A549 (cell line): ENCODE results near the gene BET1L. TPM values are rescaled to one million over a fixed set of nuclear protein-coding genes. Genes with fewer than 3 reads are reported as not detected.

Experiments
- ATAC-seq, 2 experiments: fragments of 200-7000 bp in 1 of 2; fragments of >200 bp in 1 of 2; cut with Nextera tagmentation in 1 of 2; cut with Tn5 transposase in 1 of 2; 3 replicates each; pipeline versions ENCODE4 v1.8.0 to v1.9.1; 2018 to 2020; ENCODE audit warnings: mild to moderate bottlenecking in 1 of 2, moderate library complexity in 1 of 2
- CTCF ChIA-PET: fragments of 300-600 bp; sonication (Branson Sonifier 250); formaldehyde crosslinking; extraction: SDS; loops from one replicate; lab custom pipeline; 2021; ENCODE audit warnings: antibody characterized with exemption, inconsistent platforms; lab: Yijun Ruan, JAX
- POLR2A ChIA-PET: fragments of 350-600 bp; formaldehyde crosslinking; extraction: SDS; loops from one replicate; lab custom pipeline; 2021; ENCODE audit warnings: antibody characterized with exemption, inconsistent platforms; lab: Yijun Ruan, JAX
- DNase-seq, 2 experiments: peaks; one replicate each; pipeline versions ENCODE4 v3.0.0 to v3.0.0-alpha.2; 2011 to 2016; ENCODE audit warnings: low read depth in 1 of 2, low spot score in 1 of 2
- FAIRE-seq: peaks from 2 replicates; lab custom pipeline; 2011; peaks lifted over from hg19 to GRCh38; lab: Jason Lieb, UNC
- H3K27ac ChIP-seq, 2 experiments: fragments of >200 bp; sonication (Bioruptor Twin); formaldehyde crosslinking; 3 replicates each; pipeline ENCODE4 v1.5.1; 2016 to 2017
- H3K4me1 ChIP-seq: fragments of >200 bp; sonication (Bioruptor Twin); formaldehyde crosslinking; 3 replicates; pipeline ENCODE4 v1.6.1; 2016
- H3K4me2 ChIP-seq: fragments of >200 bp; sonication (Bioruptor Twin); formaldehyde crosslinking; 3 replicates; pipeline ENCODE4 v1.6.1; 2016
- H3K4me3 ChIP-seq: fragments of >200 bp; sonication (Bioruptor Twin); formaldehyde crosslinking; 3 replicates; pipeline ENCODE4 v1.5.1; 2016
- H3K9me3 ChIP-seq: fragments of >200 bp; sonication (Bioruptor Twin); formaldehyde crosslinking; 3 replicates; pipeline ENCODE4 v1.6.1; 2016
- EHF ChIP-seq: fragments of 250-450 bp; sonication (Bioruptor Pico); IDR thresholded peaks from 2 replicates; pipeline ENCODE4 v1.5.0; 2020; ENCODE audit warnings: mild to moderate bottlenecking
- EP300 ChIP-seq, 2 experiments: fragments of >200 bp; sonication (Bioruptor Twin); formaldehyde crosslinking; IDR thresholded peaks; 2 replicates in 1 of 2; 3 replicates in 1 of 2; pipeline ENCODE4 v1.6.1; 2016 to 2017
- FOSB ChIP-seq: fragments of 250-450 bp; sonication (Bioruptor Pico); IDR thresholded peaks from 2 replicates; pipeline ENCODE4 v1.5.0; 2020; ENCODE audit warnings: mild to moderate bottlenecking, moderate library complexity
- GATA3 ChIP-seq: IDR thresholded peaks from 2 replicates; pipeline ENCODE4 v1.6.1; 2012; ENCODE audit warnings: borderline replicate concordance
- HEYL ChIP-seq: fragments of 250-450 bp; sonication (Bioruptor Pico); IDR thresholded peaks from 2 replicates; pipeline ENCODE4 v1.8.0; 2021; ENCODE audit warnings: mild to moderate bottlenecking, moderate library complexity
- KDM1A ChIP-seq: fragments of 200-600 bp; sonication (generic); IDR thresholded peaks from 2 replicates; pipeline ENCODE4 v1.6.1; 2016; ENCODE audit warnings: low read depth, mild to moderate bottlenecking
- KDM5A ChIP-seq: fragments of 200-600 bp; sonication (generic); IDR thresholded peaks from 2 replicates; pipeline ENCODE4 v1.6.1; 2016; ENCODE audit warnings: antibody characterized with exemption, mild to moderate bottlenecking
- POLR2AphosphoS2 ChIP-seq: conservative IDR thresholded peaks from 2 replicates; pipeline ENCODE4 v1.6.1; 2012; ENCODE audit warnings: low read length, improper control_type of control experiment, inconsistent platforms
- SMC3 ChIP-seq: fragments of >200 bp; sonication (Bioruptor Twin); formaldehyde crosslinking; IDR thresholded peaks from 3 replicates; pipeline ENCODE4 v1.6.1; 2018; ENCODE audit warnings: inconsistent platforms
- SREBF2 ChIP-seq: fragments of 450-650 bp; IDR thresholded peaks from 2 replicates; pipeline ENCODE4 v1.6.1; 2014; ENCODE audit warnings: mild to moderate bottlenecking, moderate library complexity
- ZC3H11A ChIP-seq: fragments of 450-650 bp; IDR thresholded peaks from 2 replicates; pipeline ENCODE4 v1.6.1; 2014; ENCODE audit warnings: antibody characterized with exemption, mild to moderate bottlenecking
- ZFP36 ChIP-seq: fragments of 450-650 bp; IDR thresholded peaks from 2 replicates; pipeline ENCODE4 v1.6.1; 2014; ENCODE audit warnings: borderline replicate concordance; ENCODE audit not compliant: partially characterized antibody
- ZSCAN20 ChIP-seq: fragments of 250-450 bp; sonication (Bioruptor Pico); IDR thresholded peaks from 2 replicates; pipeline ENCODE4 v1.8.0; 2022; ENCODE audit warnings: mild to moderate bottlenecking, moderate library complexity
- WGBS: methylation state at CpG from one replicate; pipeline ENCODE4 v1.1.6; 2017; ENCODE audit errors: missing lambda C conversion rate; 5-methylcytosine and 5-hydroxymethylcytosine counted together
- polyA plus RNA-seq, 4 experiments: library from polyadenylated mRNA; depleted of rRNA in 3 of 4; stranded (reverse); fragments of >200 nt; fragmentation: RNase III in 1 of 4; extraction: RNeasy Plus Mini Kit Qiagen cat#74134 plus additional on column Dnase treatment in 1 of 4; gene quantifications; 2 replicates in 3 of 4; 3 replicates in 1 of 4; pipeline ENCODE4 v1.2.3, GENCODE V29; 2011 to 2017
- TF ChIP-seq, protein P1 (sequence below): fragments of 250-450 bp; sonication (Bioruptor Pico); IDR thresholded peaks from 2 replicates; pipeline ENCODE4 v1.5.0; 2020; ENCODE audit warnings: low read depth, mild to moderate bottlenecking, moderate library complexity
- TF ChIP-seq, protein P2 (sequence below): fragments of 200-600 bp; sonication (generic); IDR thresholded peaks from 2 replicates; pipeline ENCODE4 v1.6.1; 2016; ENCODE audit warnings: antibody characterized with exemption, mild to moderate bottlenecking, moderate library complexity
- TF ChIP-seq, protein P3 (sequence below): fragments of >200 bp; sonication (Bioruptor Twin); formaldehyde crosslinking; IDR thresholded peaks from 2 replicates; pipeline ENCODE4 v1.6.1; 2016
- TF ChIP-seq, protein P4 (sequence below): IDR thresholded peaks from 2 replicates; pipeline ENCODE4 v1.6.1; 2012; ENCODE audit warnings: low read depth, borderline replicate concordance

BET1L gene
- polyA plus RNA-seq, 2 of the 4 experiments (the other 2 are of a cell fraction) = 28.5 to 44.5 TPM

DNA sequence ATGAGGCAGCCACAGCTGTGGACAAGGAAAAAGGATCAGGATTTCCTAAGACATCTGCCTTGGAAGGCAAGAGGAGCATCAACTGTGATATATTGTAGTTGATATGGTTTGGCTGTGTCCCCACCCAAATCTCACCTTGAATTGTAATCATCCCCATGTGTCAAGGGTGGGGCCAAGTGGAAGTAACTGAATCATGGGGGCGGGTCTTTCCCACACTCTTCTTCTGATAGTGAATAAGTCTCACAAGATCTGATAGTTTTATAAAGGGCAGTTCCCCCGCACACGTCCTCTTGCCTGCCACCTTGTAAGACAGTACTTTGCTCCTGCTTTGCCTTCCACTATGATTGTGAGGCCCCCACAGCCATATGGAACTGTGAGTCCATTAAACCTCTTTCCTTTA, 10.5 kb upstream of the BET1L start:
- FAIRE-seq (no peak), ATAC-seq (no peak), DNase-seq (no peak)
- Histone ChIP-seq H3K9me3 (no peaks in the 10 kb centered on the region), H3K27ac (no peak overlapping the region)
- CTCF ChIA-PET = interaction anchor here (0.8 to 1.0 kb wide), 2 partner anchors 9 to 87 kb away, joined by 3 read pairs; no protein-coding TSS in a partner anchor
- POLR2A ChIA-PET = interaction anchor here (2.9 kb wide), 1 partner anchor 10 kb away, joined by 18 read pairs; the partner anchor contains the start of genes BET1L and RIC8A
- WGBS = 94% methylated on average over 3 of the region's 3 CpGs
- TF ChIP-seq SMC3 (no peak), KDM1A (no peak), FOSB (CRISPR knock-in tag) (no peak), EHF (CRISPR knock-in tag) (no peak), EP300 (IDR thresholded peaks at IDR 0.05) (no peak), SREBF2 (no peak), ZSCAN20 (CRISPR knock-in tag) (no peak), KDM5A (no peak), ZC3H11A (no peak), GATA3 (no peak)
- TF ChIP-seq, protein P1, sequence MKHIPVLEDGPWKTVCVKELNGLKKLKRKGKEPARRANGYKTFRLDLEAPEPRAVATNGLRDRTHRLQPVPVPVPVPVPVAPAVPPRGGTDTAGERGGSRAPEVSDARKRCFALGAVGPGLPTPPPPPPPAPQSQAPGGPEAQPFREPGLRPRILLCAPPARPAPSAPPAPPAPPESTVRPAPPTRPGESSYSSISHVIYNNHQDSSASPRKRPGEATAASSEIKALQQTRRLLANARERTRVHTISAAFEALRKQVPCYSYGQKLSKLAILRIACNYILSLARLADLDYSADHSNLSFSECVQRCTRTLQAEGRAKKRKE (CRISPR knock-in tag) = no peak
- TF ChIP-seq, protein P2, sequence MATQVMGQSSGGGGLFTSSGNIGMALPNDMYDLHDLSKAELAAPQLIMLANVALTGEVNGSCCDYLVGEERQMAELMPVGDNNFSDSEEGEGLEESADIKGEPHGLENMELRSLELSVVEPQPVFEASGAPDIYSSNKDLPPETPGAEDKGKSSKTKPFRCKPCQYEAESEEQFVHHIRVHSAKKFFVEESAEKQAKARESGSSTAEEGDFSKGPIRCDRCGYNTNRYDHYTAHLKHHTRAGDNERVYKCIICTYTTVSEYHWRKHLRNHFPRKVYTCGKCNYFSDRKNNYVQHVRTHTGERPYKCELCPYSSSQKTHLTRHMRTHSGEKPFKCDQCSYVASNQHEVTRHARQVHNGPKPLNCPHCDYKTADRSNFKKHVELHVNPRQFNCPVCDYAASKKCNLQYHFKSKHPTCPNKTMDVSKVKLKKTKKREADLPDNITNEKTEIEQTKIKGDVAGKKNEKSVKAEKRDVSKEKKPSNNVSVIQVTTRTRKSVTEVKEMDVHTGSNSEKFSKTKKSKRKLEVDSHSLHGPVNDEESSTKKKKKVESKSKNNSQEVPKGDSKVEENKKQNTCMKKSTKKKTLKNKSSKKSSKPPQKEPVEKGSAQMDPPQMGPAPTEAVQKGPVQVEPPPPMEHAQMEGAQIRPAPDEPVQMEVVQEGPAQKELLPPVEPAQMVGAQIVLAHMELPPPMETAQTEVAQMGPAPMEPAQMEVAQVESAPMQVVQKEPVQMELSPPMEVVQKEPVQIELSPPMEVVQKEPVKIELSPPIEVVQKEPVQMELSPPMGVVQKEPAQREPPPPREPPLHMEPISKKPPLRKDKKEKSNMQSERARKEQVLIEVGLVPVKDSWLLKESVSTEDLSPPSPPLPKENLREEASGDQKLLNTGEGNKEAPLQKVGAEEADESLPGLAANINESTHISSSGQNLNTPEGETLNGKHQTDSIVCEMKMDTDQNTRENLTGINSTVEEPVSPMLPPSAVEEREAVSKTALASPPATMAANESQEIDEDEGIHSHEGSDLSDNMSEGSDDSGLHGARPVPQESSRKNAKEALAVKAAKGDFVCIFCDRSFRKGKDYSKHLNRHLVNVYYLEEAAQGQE = no peak
- TF ChIP-seq, protein P3, sequence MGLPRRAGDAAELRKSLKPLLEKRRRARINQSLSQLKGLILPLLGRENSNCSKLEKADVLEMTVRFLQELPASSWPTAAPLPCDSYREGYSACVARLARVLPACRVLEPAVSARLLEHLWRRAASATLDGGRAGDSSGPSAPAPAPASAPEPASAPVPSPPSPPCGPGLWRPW = no peak
- TF ChIP-seq, all 56 proteins: peak for 0
- Histone ChIP-seq H3K4me3 (no peak overlapping the region), H3K4me1 (no peaks in the 10 kb centered on the region), H3K4me2 (no peak overlapping the region)

GRCh38 chr11:216081-216974, 9.1 kb upstream of the BET1L start:
- ChIA-PET CTCF (interaction anchor here (0.6 to 2.2 kb wide), 6 partner anchors 8 to 233 kb away, joined by 3 to 9 read pairs (median 3); partner anchors contain the start of gene PSMD13), POLR2A (interaction anchor here (0.9 to 2.9 kb wide), 2 partner anchors 9 to 232 kb away, joined by 3 to 18 read pairs; partner anchors contain the start of genes BET1L and RIC8A)
- no peaks in the 10 kb centered on the region for H3K4me1 ChIP-seq
- H3K4me2 ChIP-seq = no peak overlapping the region
- FAIRE-seq (no peak), DNase-seq (no peak), ATAC-seq (peak in 1 of 2 experiments; percentile 20; a peak in 1 of 6 replicates)
- TF ChIP-seq ZFP36 (no peak), POLR2AphosphoS2 (0 out of 2 replicates have a peak, but pooled peaks have one; percentile 24), HEYL (CRISPR knock-in tag) (no peak), GATA3 (no peak)
- TF ChIP-seq, protein P4, sequence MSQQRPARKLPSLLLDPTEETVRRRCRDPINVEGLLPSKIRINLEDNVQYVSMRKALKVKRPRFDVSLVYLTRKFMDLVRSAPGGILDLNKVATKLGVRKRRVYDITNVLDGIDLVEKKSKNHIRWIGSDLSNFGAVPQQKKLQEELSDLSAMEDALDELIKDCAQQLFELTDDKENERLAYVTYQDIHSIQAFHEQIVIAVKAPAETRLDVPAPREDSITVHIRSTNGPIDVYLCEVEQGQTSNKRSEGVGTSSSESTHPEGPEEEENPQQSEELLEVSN = no peak
- no peak overlapping the region for H3K4me3 ChIP-seq
- no peak overlapping the region for H3K27ac ChIP-seq
- 94% methylated on average over 11 of the region's 11 CpGs for WGBS
- no peaks in the 10 kb centered on the region for H3K9me3 ChIP-seq
